ENCODE measurements around the gene HUS1. TPM values are rescaled to one million over a fixed set of nuclear protein-coding genes. Genes with fewer than 3 reads are reported as not detected.

HUS1 gene
- total RNA-seq, 4 donors from 2014 or later = 37.2 to 74.8 (median 52.3) TPM

- no peaks in the 10 kb centered on the region for H3K36me3 ChIP-seq
- intact Hi-C loops (cut with DNase I; ENCODE audit: low total_unique reads) (no loop called here), in situ Hi-C loops (cut with MboI; ENCODE audit: low pct_ligation_motif_present in 1 of 4, low pct_unique_long_range_greater_than_20kb in 1 of 4, low sequenced_read_pairs in 3 of 4) (no loop called here)
- TF ChIP-seq CTCF (IDR thresholded peaks at IDR 0.05) = no peak
- no peak for TF ChIP-seq EP300 (IDR thresholded peaks at IDR 0.05; ENCODE audit: low read depth)
- TF ChIP-seq POLR2A (IDR thresholded peaks at IDR 0.05) = no peak
- no peak for TF ChIP-seq POLR2AphosphoS5 (IDR thresholded peaks at IDR 0.05)
- 89 to 100% methylated on average over 2 of the region's 2 CpGs for WGBS, 2 donors (ENCODE audit: low coverage in 1 of 2)
- DNase-seq = no peak
- no peaks in the 10 kb centered on the region for H3K4me1 ChIP-seq
- H3K27me3 ChIP-seq = no peaks in the 10 kb centered on the region
- no peak overlapping the region for H3K27ac ChIP-seq
- H3K9me3 ChIP-seq = no peaks in the 10 kb centered on the region
- no peak overlapping the region for H3K4me3 ChIP-seq
Measured at GRCh38 chr7:47915616-47915976, 63.8 kb downstream of the HUS1 start.

DNA sequence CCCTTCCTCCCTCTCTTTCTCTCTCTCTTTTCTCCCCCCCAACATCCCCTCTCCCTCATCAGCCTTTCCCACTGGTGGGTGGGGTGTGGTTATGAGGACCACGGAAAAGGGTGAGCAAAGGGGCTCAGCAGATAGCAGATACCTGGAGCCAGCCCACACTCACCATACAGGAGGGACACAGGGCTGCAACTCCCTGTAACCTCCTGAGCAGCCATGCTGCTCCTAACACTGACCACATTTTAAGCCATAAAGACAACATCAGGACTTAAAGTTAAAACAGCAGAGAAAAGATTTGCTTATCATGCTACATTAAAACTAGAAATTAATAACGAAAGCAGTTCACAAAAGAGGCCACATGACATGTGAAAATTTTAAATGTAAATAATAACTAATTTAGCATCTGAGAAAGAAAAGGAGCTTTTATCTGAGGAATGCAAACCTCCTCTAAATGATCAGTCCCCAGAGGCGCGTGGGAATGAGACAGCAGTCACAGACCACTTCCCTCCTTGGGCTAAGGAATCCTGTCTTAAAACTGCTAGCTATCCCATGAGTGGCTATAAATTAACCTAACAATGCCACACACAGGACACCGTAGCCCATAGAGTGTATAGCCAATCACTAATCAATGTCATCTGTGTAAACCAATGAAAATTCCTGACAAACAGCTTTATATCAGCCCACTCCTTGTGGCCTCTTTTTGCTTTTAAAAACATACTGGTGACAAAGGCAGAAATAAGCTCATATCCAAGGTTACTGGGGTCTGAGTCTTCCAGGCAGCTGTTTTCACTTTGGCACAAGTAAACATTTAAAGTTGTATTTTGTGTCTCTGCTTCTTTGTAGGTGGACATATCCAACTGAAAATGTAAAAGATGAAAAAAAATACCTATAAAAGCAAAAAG is 64.4 kb downstream of the HUS1 start:
- in situ Hi-C loops (cut with MboI; ENCODE audit: low pct_ligation_motif_present in 1 of 4, low pct_unique_long_range_greater_than_20kb in 1 of 4, low sequenced_read_pairs in 3 of 4) = no loop called here
- DNase-seq = no peak
- Histone ChIP-seq H3K4me1 (no peaks in the 10 kb centered on the region), H3K9me3 (no peaks in the 10 kb centered on the region), H3K4me3 (no peak overlapping the region), H3K27me3 (no peaks in the 10 kb centered on the region), H3K36me3 (no peaks in the 10 kb centered on the region), H3K27ac (no peak overlapping the region)
- WGBS, 2 donors (ENCODE audit: low coverage in 1 of 2) = 50 to 71% methylated on average over 3 to 5 of the region's 5 CpGs
- intact Hi-C loops (cut with DNase I; ENCODE audit: low total_unique reads) = no loop called here
- TF ChIP-seq POLR2AphosphoS5 (IDR thresholded peaks at IDR 0.05) = no peak
- TF ChIP-seq CTCF (IDR thresholded peaks at IDR 0.05) = no peak
- no peak for TF ChIP-seq EP300 (IDR thresholded peaks at IDR 0.05; ENCODE audit: low read depth)
- no peak for TF ChIP-seq POLR2A (IDR thresholded peaks at IDR 0.05)

Other genes with a start within 250 kb of the HUS1 start
- gene PKD1L1, start 31.1 kb downstream of the HUS1 start, total RNA-seq = 10 to 100 TPM in 2 of 4 donors, 1 to 10 TPM in 1, under 1 TPM in 1; 0.41 to 37.4 (median 17.5) TPM
- gene SUN3, start 49.5 kb upstream of the HUS1 start, total RNA-seq = not detected
- not detected for gene C7orf57, start 55.9 kb upstream of the HUS1 start, total RNA-seq
- gene UPP1, start 109.7 kb upstream of the HUS1 start, total RNA-seq = 10 to 100 TPM; 31.3 to 46.8 (median 39.3) TPM
- gene ABCA13, start 191.8 kb upstream of the HUS1 start, total RNA-seq = under 1 TPM; under 0.01 to 0.96 (median 0.35) TPM

All from transverse colon (tissue), 4 donors.